Cardiac muscle cell (in vitro differentiated cells and primary cell): ENCODE data around the gene ZMYND15. TPM values are rescaled to one million over a fixed set of nuclear protein-coding genes. Genes with fewer than 3 reads are reported as not detected.

ENCODE experiments used
- DNase-seq, 2 donors: peaks; one replicate each; pipeline versions ENCODE4 v3.0.0 to v3.0.0-alpha.2; 2010 to 2017; ENCODE audit warnings: low read depth in 1 of 2, low spot score in 1 of 2
- H3K27ac ChIP-seq: fragments of 200-600 bp; sonication (generic); 2 replicates; pipeline ENCODE4 v1.5.1; 2016
- H3K27me3 ChIP-seq: fragments of 200-600 bp; sonication (generic); 2 replicates; pipeline ENCODE4 v1.6.0; 2016; ENCODE audit warnings: control low read depth
- H3K36me3 ChIP-seq: fragments of 200-600 bp; sonication (generic); 2 replicates; pipeline ENCODE4 v1.5.1; 2016; ENCODE audit warnings: control low read depth
- H3K4me1 ChIP-seq: fragments of 200-600 bp; sonication (generic); 2 replicates; pipeline ENCODE4 v1.8.1; 2017; ENCODE audit warnings: low read depth, mild to moderate bottlenecking, mixed run types
- H3K4me3 ChIP-seq: fragments of 200-600 bp; sonication (generic); 2 replicates; pipeline ENCODE4 v1.5.1; 2016; ENCODE audit warnings: mild to moderate bottlenecking
- H3K9me3 ChIP-seq: fragments of 200-600 bp; sonication (generic); 2 replicates; pipeline ENCODE4 v1.5.1; 2017; ENCODE audit warnings: low read depth, mild to moderate bottlenecking, control low read depth
- CTCF ChIP-seq: IDR thresholded peaks from 2 replicates; pipeline ENCODE4 v1.5.1; 2012; ENCODE audit warnings: low read depth, mild to moderate bottlenecking, low read length
- polyA plus RNA-seq: library from polyadenylated mRNA; unstranded; fragments of >200 nt; fragmentation: Nextera tagmentation; extraction: Ambion mirVana; gene quantifications from 2 replicates; pipeline ENCODE4 v1.2.1, GENCODE V29; 2016
- total RNA-seq: library from RNA; depleted of rRNA; stranded (reverse); fragments of >200 nt; gene quantifications from 2 replicates; pipeline ENCODE4 v1.2.3, GENCODE V29; 2016

The ZMYND15 gene
- total and polyA plus RNA-seq, 2 experiments from 2014 or later, result not detected

DNA sequence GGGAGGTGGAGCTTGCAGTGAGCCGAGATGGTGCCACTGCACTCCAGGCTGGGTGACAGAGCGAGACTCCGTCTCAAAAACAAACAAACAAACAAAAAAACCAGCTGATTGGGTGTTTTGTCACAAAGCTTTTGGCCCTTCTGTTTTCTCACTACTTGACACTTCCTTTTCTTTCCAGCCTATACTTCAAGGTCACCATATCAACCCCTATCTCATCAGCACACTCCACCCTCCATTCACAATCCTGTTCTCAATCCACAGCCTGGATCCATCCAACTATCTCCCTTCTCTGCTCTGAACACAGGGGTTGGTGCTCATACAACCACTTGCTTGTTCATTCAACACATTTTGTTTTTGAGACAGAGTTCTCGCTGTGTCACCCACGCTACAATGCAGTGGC is 15.0 kb upstream of the ZMYND15 start:
- Histone ChIP-seq H3K9me3 (no peaks in the 10 kb centered on the region), H3K36me3 (no peaks in the 10 kb centered on the region), H3K27me3 (no peaks in the 10 kb centered on the region), H3K4me3 (no peak overlapping the region), H3K27ac (no peak overlapping the region), H3K4me1 (no peaks in the 10 kb centered on the region)
- no peak for DNase-seq
- TF ChIP-seq CTCF, result no peak

- DNase-seq, result no peak
- Histone ChIP-seq H3K4me1 (no peaks in the 10 kb centered on the region), H3K36me3 (no peaks in the 10 kb centered on the region), H3K4me3 (no peak overlapping the region), H3K9me3 (no peaks in the 10 kb centered on the region), H3K27me3 (no peaks in the 10 kb centered on the region), H3K27ac (no peak overlapping the region)
- no peak for TF ChIP-seq CTCF
Measured at GRCh38 chr17:4725646-4726310, 13.9 kb upstream of the ZMYND15 start.

DNA sequence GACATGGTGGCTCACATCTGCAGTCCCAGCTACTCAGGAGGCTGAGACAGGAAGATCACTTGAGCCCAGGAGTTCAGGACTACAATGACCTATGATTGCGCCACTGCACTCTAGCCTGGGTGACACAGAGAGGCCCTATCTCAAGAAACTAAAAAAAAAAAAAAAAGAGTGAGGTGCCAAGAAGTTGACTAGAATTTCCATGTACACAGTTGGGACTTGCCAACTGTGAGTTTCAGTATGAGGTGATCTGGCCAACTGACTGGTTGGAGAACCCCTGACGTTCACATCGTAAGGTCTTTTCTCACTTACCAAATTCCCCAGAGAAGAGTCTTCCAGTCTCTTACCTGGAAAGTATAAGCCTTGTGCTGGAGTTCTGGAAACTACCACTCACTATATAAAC is 11.5 kb upstream of the ZMYND15 start:
- Histone ChIP-seq H3K36me3 (no peaks in the 10 kb centered on the region), H3K27me3 (no peaks in the 10 kb centered on the region), H3K27ac (no peak overlapping the region), H3K4me1 (no peaks in the 10 kb centered on the region), H3K4me3 (no peak overlapping the region), H3K9me3 (no peaks in the 10 kb centered on the region)
- DNase-seq, result peak in 1 of 2 donors; percentile 30
- no peak for TF ChIP-seq CTCF

GRCh38 chr17:4733073-4733531 is 6.5 kb upstream of the ZMYND15 start:
- no peaks in the 10 kb centered on the region for H3K9me3 ChIP-seq
- H3K4me3 ChIP-seq, result no peak overlapping the region
- H3K27ac ChIP-seq, result no peak overlapping the region
- no peak for DNase-seq
- no peak for TF ChIP-seq CTCF
- H3K36me3 ChIP-seq, result no peaks in the 10 kb centered on the region
- H3K4me1 ChIP-seq, result no peaks in the 10 kb centered on the region
- peaks cover 29% of the 10 kb centered on the region for H3K27me3 ChIP-seq

GRCh38 chr17:4734857-4735475 is 4.7 kb upstream of the ZMYND15 start:
- no peaks in the 10 kb centered on the region for H3K4me1 ChIP-seq
- H3K27ac ChIP-seq, result no peak overlapping the region
- no peak overlapping the region for H3K4me3 ChIP-seq
- no peak for DNase-seq
- H3K27me3 ChIP-seq, result peaks cover 48% of the 10 kb centered on the region
- no peaks in the 10 kb centered on the region for H3K36me3 ChIP-seq
- H3K9me3 ChIP-seq, result no peaks in the 10 kb centered on the region
- no peak for TF ChIP-seq CTCF
